DND-41 (cell line): ENCODE results near the gene IRF2BP1.

Experiments used
- CTCF ChIP-seq: IDR thresholded peaks from 2 replicates; pipeline ENCODE4 v1.5.1; 2012; ENCODE audit warnings: borderline replicate concordance, low read length, moderate library complexity, mild to moderate bottlenecking; ENCODE audit not compliant: poor library complexity, severe bottlenecking; ENCODE audit errors: extremely low read depth
- EZH2 ChIP-seq: IDR thresholded peaks from 3 replicates; pipeline ENCODE4 v1.6.1; 2012; ENCODE audit warnings: borderline replicate concordance, low read depth, mild to moderate bottlenecking, moderate library complexity, low read length, inconsistent platforms; ENCODE audit not compliant: severe bottlenecking

GRCh38 chr19:45911291-45911690 is 25.4 kb upstream of the IRF2BP1 start:
- TF ChIP-seq EZH2 (no peak), CTCF (no peak)
